Measurements from ENCODE around the gene CARD9. TPM values are rescaled to one million over a fixed set of nuclear protein-coding genes. Genes with fewer than 3 reads are reported as not detected.

CARD9 gene
- total and polyA plus RNA-seq, 2 of the 4 experiments (the other 2 are of a cell fraction), result 0.36 to 1.9 TPM

DNA sequence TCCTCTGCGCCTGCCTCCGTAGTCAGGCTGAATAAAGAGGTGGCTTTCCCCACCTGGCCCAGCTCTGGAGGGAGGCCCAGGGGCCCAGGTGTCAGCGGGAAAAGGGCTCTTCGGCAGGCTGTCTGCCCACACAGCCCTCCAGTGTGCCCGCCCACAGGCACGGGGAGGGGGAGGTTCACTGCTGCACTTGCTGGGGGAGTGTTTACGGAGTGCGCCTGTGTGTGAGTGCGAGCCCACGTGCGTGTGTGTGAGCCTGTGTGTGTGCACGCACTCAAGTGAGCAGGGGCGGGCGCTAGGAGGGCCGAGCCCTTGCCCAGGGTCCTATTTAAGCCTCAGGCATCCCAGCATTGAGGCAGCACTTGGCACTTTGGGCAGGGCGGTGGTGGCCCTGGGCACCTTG is 20.8 kb downstream of the CARD9 start:
- H3K4ac ChIP-seq (ENCODE audit: low read depth, low read length), result no peak overlapping the region
- H3K4me3 ChIP-seq (ENCODE audit: insufficient read depth, low read depth, low read length), result no peak overlapping the region
- H3K9me3 ChIP-seq (ENCODE audit: control insufficient read depth, insufficient read depth, low read length), result no peaks in the 10 kb centered on the region
- peaks cover 0 to 49% of the 10 kb centered on the region in 2 experiments; a peak in 2 of 4 replicates for H3K79me1 ChIP-seq (ENCODE audit: low read depth in 1 of 2, low read length in 2 of 2)
- ChIA-PET POLR2A (ENCODE audit: unreplicated experiment) (no interaction called here), CTCF (no interaction called here)
- H4K5ac ChIP-seq (ENCODE audit: low read depth, low read length), result no peak overlapping the region
- no peak overlapping the region for H3K9ac ChIP-seq (ENCODE audit: low read depth, low read length)
- H3K9me1 ChIP-seq (ENCODE audit: insufficient read depth, low read length), result peaks cover 3% of the 10 kb centered on the region; the same call in 1 of the 2 replicates
- H3K18ac ChIP-seq (ENCODE audit: low read depth, low read length), result no peak overlapping the region
- H3K36me3 ChIP-seq (ENCODE audit: control insufficient read depth, insufficient read depth, low read length), result peaks cover 71% of the 10 kb centered on the region
- peak overlapping the region; percentile 70 for H2AK9ac ChIP-seq (replicated peaks; ENCODE audit: low read depth, low read length, poor library complexity)
- dilution Hi-C loops (cut with HindIII; ENCODE audit: low sequenced_read_pairs, unreplicated experiment), result no loop called here
- no peak overlapping the region for H2AFZ ChIP-seq (replicated peaks; ENCODE audit: low read length, poor library complexity)
- DNase-seq, result no peak
- TF ChIP-seq FOS (IDR thresholded peaks at IDR 0.05; ENCODE audit: low read depth, low read length) (no peak), RFX5 (IDR thresholded peaks at IDR 0.05; ENCODE audit: low read depth, low read length) (no peak), RAD21 (IDR thresholded peaks at IDR 0.05; ENCODE audit: low read length) (no peak), POLR2A (IDR thresholded peaks at IDR 0.05; ENCODE audit: low read depth, low read length) (no peak), RCOR1 (IDR thresholded peaks at IDR 0.05; ENCODE audit: insufficient replicate concordance, low read length) (no peak), MAFK (IDR thresholded peaks at IDR 0.05; ENCODE audit: low read depth, low read length) (no peak), CEBPB (IDR thresholded peaks at IDR 0.05; ENCODE audit: low read depth, low read length) (no peak), SMC3 (IDR thresholded peaks at IDR 0.05; ENCODE audit: low read depth, low read length) (no peak), MAZ (IDR thresholded peaks at IDR 0.05; ENCODE audit: borderline replicate concordance, low read depth, low read length) (no peak), CHD1 (IDR thresholded peaks at IDR 0.05; ENCODE audit: low read depth, low read length) (no peak), MXI1 (IDR thresholded peaks at IDR 0.05; ENCODE audit: borderline replicate concordance, low read depth, low read length) (no peak), BHLHE40 (IDR thresholded peaks at IDR 0.05; ENCODE audit: low read depth, low read length) (no peak), NFE2L2 (IDR thresholded peaks at IDR 0.05; ENCODE audit: low read depth, low read length) (no peak)
- TF ChIP-seq, protein P1, sequence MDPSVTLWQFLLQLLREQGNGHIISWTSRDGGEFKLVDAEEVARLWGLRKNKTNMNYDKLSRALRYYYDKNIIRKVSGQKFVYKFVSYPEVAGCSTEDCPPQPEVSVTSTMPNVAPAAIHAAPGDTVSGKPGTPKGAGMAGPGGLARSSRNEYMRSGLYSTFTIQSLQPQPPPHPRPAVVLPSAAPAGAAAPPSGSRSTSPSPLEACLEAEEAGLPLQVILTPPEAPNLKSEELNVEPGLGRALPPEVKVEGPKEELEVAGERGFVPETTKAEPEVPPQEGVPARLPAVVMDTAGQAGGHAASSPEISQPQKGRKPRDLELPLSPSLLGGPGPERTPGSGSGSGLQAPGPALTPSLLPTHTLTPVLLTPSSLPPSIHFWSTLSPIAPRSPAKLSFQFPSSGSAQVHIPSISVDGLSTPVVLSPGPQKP (IDR thresholded peaks at IDR 0.05; ENCODE audit: borderline replicate concordance, low read depth, low read length), result no peak
- TF ChIP-seq, protein P2, sequence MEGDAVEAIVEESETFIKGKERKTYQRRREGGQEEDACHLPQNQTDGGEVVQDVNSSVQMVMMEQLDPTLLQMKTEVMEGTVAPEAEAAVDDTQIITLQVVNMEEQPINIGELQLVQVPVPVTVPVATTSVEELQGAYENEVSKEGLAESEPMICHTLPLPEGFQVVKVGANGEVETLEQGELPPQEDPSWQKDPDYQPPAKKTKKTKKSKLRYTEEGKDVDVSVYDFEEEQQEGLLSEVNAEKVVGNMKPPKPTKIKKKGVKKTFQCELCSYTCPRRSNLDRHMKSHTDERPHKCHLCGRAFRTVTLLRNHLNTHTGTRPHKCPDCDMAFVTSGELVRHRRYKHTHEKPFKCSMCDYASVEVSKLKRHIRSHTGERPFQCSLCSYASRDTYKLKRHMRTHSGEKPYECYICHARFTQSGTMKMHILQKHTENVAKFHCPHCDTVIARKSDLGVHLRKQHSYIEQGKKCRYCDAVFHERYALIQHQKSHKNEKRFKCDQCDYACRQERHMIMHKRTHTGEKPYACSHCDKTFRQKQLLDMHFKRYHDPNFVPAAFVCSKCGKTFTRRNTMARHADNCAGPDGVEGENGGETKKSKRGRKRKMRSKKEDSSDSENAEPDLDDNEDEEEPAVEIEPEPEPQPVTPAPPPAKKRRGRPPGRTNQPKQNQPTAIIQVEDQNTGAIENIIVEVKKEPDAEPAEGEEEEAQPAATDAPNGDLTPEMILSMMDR (conservative IDR thresholded peaks at IDR 0.05; ENCODE audit: low read depth, low read length), result no peak
- TF ChIP-seq, protein P3, sequence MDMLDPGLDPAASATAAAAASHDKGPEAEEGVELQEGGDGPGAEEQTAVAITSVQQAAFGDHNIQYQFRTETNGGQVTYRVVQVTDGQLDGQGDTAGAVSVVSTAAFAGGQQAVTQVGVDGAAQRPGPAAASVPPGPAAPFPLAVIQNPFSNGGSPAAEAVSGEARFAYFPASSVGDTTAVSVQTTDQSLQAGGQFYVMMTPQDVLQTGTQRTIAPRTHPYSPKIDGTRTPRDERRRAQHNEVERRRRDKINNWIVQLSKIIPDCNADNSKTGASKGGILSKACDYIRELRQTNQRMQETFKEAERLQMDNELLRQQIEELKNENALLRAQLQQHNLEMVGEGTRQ (IDR thresholded peaks at IDR 0.05; ENCODE audit: low read depth, low read length), result no peak
- no peak overlapping the region for H4K8ac ChIP-seq (ENCODE audit: low read depth in 2 of 2, low read length in 2 of 2)
- no peak overlapping the region for H2AK5ac ChIP-seq (ENCODE audit: low read depth, low read length)
- no TSS peak for BruUV-seq (replicated peaks)
- H2BK120ac ChIP-seq (ENCODE audit: low read depth, low read length), result no peak overlapping the region
- no peaks in the 10 kb centered on the region for H3K27me3 ChIP-seq (ENCODE audit: control insufficient read depth, insufficient read depth, low read length)
- H3K27ac ChIP-seq (ENCODE audit: insufficient read depth, low read length), result 0 out of 2 replicates have a peak overlapping the region, but pooled peaks have one; percentile 6
- no peak overlapping the region for H3K23ac ChIP-seq (ENCODE audit: low read depth, low read length)
- no peak overlapping the region for H3K14ac ChIP-seq (replicated peaks; ENCODE audit: low read depth, low read length)
- no peak overlapping the region for H2BK20ac ChIP-seq (ENCODE audit: low read depth, low read length)
- peaks cover 23% of the 10 kb centered on the region for H3K4me1 ChIP-seq (ENCODE audit: control insufficient read depth, insufficient read depth, low read length)
- no peak for ATAC-seq (ENCODE audit: low read depth)
- 84% methylated on average over 14 of the region's 16 CpGs; no CpG with 5 or more reads in 1 of the 2 experiments for WGBS, 2 experiments (ENCODE audit: extremely low coverage in 2 of 2, insufficient read length in 1 of 2)
- peaks cover 34% of the 10 kb centered on the region for H4K20me1 ChIP-seq (ENCODE audit: insufficient read depth, low read length)
- in situ Hi-C loops (cut with MboI; ENCODE audit: low sequenced_read_pairs), result no loop called here
- no peak overlapping the region for H2BK15ac ChIP-seq (ENCODE audit: low read depth, low read length)
- intact Hi-C loops (cut with micrococcal nuclease), result no loop called here
- H3K56ac ChIP-seq (ENCODE audit: extremely low read depth, insufficient read depth, low read length), result no peak overlapping the region
- H2BK5ac ChIP-seq (ENCODE audit: low read depth, low read length, poor library complexity, severe bottlenecking), result peak overlapping the region; percentile 31
- no peak overlapping the region for H4K91ac ChIP-seq (ENCODE audit: insufficient read depth, low read depth, low read length)
- no peak overlapping the region for H3K4me2 ChIP-seq (ENCODE audit: low read depth, low read length)

Data from IMR-90 (cell line).